Measurements from ENCODE around the gene LGR5. TPM values are rescaled to one million over a fixed set of nuclear protein-coding genes. Genes with fewer than 3 reads are reported as not detected.

LGR5 gene
- total RNA-seq, 1 donor: under 0.01 TPM

GRCh38 chr12:71585218-71585617 lies 145.6 kb downstream of the LGR5 start:
- Histone ChIP-seq H3K9me3 (ENCODE audit: low read depth, low read length) (no peaks in the 10 kb centered on the region), H4K20me1 (ENCODE audit: insufficient read depth, low read length) (no peaks in the 10 kb centered on the region)

DNA sequence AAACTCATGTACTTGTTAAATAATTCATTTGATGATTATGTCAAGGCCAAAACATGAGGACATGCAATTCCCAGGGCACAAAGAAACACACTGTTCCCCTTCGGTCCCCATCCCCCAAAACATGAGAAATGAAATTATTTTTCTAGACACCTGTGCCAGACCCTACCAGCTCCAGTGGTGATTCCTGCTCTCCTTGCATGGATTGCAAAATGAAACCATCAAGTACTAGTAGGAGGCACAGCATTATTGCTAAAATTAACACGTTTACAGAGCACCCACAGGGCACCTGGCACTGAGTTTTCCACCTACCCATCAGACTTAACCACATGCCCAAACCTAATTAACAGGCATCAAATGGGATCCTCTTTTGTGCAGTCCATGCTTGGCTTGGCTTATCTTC lies 147.4 kb downstream of the LGR5 start:
- H3K36me3 ChIP-seq (ENCODE audit: insufficient read depth, low read length): no peaks in the 10 kb centered on the region
- peaks cover 12% of the 10 kb centered on the region for H3K4me1 ChIP-seq (ENCODE audit: insufficient read depth, low read length)
- no peak for DNase-seq (ENCODE audit: insufficient read length, low spot score, missing footprints)
- no peak overlapping the region for H3K4me3 ChIP-seq (ENCODE audit: insufficient read depth, low read length)
- no peaks in the 10 kb centered on the region for H3K9me3 ChIP-seq (ENCODE audit: low read depth, low read length)
- H3K79me2 ChIP-seq (ENCODE audit: insufficient read depth, low read length): no peaks in the 10 kb centered on the region
- H2AFZ ChIP-seq (ENCODE audit: low read length): no peak overlapping the region
- H3K27ac ChIP-seq (ENCODE audit: low read depth, low read length): no peak overlapping the region
- TF ChIP-seq CTCF (IDR thresholded peaks at IDR 0.05; ENCODE audit: extremely low read depth, low read depth, low read length): no peak
- no peaks in the 10 kb centered on the region for H4K20me1 ChIP-seq (ENCODE audit: insufficient read depth, low read length)
- H3K27me3 ChIP-seq (ENCODE audit: insufficient read depth, low read length): peaks cover 7% of the 10 kb centered on the region
- no peak overlapping the region for H3K4me2 ChIP-seq (ENCODE audit: insufficient read depth, low read length)

More at GRCh38 chr12:71585218-71585617, 145.6 kb downstream of the LGR5 start:
- H3K4me1 ChIP-seq (ENCODE audit: insufficient read depth, low read length): peaks cover 12% of the 10 kb centered on the region
- H3K4me2 ChIP-seq (ENCODE audit: insufficient read depth, low read length): no peak overlapping the region
- H3K36me3 ChIP-seq (ENCODE audit: insufficient read depth, low read length): no peaks in the 10 kb centered on the region
- DNase-seq (ENCODE audit: insufficient read length, low spot score, missing footprints): no peak
- TF ChIP-seq CTCF (IDR thresholded peaks at IDR 0.05; ENCODE audit: extremely low read depth, low read depth, low read length): no peak
- H3K4me3 ChIP-seq (ENCODE audit: insufficient read depth, low read length): no peak overlapping the region
- H3K79me2 ChIP-seq (ENCODE audit: insufficient read depth, low read length): no peaks in the 10 kb centered on the region
- no peak overlapping the region for H3K27ac ChIP-seq (ENCODE audit: low read depth, low read length)
- peaks cover 7% of the 10 kb centered on the region for H3K27me3 ChIP-seq (ENCODE audit: insufficient read depth, low read length)
- H2AFZ ChIP-seq (ENCODE audit: low read length): no peak overlapping the region

DNA sequence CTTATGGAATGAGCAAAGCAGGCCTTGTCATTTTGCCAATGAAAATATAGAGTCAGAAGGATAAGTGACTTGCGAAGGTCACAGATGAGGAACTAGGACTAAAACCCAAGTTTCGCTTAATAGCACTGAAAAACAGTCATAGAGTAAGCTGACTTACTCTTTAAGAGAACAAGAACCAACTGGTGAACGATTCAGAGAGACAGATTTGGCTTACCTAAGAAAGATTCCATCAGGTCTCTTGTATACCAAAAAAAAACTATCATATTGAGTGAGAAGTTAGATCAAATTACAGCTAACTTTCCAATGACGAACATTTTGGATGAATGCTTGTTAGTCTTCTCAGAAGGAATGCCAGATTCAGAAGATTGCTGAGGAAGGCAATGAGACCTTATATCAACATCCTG lies 149.9 kb downstream of the LGR5 start:
- Histone ChIP-seq H3K9me3 (ENCODE audit: low read depth, low read length) (no peaks in the 10 kb centered on the region), H3K36me3 (ENCODE audit: insufficient read depth, low read length) (no peaks in the 10 kb centered on the region), H3K4me3 (ENCODE audit: insufficient read depth, low read length) (peak overlapping the region; percentile 30), H3K27ac (ENCODE audit: low read depth, low read length) (peak overlapping the region; percentile 30), H3K4me2 (ENCODE audit: insufficient read depth, low read length) (peak overlapping the region; percentile 65), H3K79me2 (ENCODE audit: insufficient read depth, low read length) (no peaks in the 10 kb centered on the region), H3K27me3 (ENCODE audit: insufficient read depth, low read length) (no peaks in the 10 kb centered on the region), H3K4me1 (ENCODE audit: insufficient read depth, low read length) (peaks cover 12% of the 10 kb centered on the region), H2AFZ (ENCODE audit: low read length) (peak overlapping the region; percentile 58), H4K20me1 (ENCODE audit: insufficient read depth, low read length) (no peaks in the 10 kb centered on the region)
- no peak for TF ChIP-seq CTCF (IDR thresholded peaks at IDR 0.05; ENCODE audit: extremely low read depth, low read depth, low read length)
- DNase-seq (ENCODE audit: insufficient read length, low spot score, missing footprints): peak; percentile 45

- Histone ChIP-seq H3K4me1 (ENCODE audit: insufficient read depth, low read length) (peaks cover 12% of the 10 kb centered on the region), H3K79me2 (ENCODE audit: insufficient read depth, low read length) (no peaks in the 10 kb centered on the region), H3K36me3 (ENCODE audit: insufficient read depth, low read length) (no peaks in the 10 kb centered on the region), H4K20me1 (ENCODE audit: insufficient read depth, low read length) (no peaks in the 10 kb centered on the region), H3K4me2 (ENCODE audit: insufficient read depth, low read length) (no peak overlapping the region), H2AFZ (ENCODE audit: low read length) (no peak overlapping the region), H3K27ac (ENCODE audit: low read depth, low read length) (no peak overlapping the region), H3K27me3 (ENCODE audit: insufficient read depth, low read length) (no peaks in the 10 kb centered on the region), H3K4me3 (ENCODE audit: insufficient read depth, low read length) (no peak overlapping the region), H3K9me3 (ENCODE audit: low read depth, low read length) (no peaks in the 10 kb centered on the region)
- DNase-seq (ENCODE audit: insufficient read length, low spot score, missing footprints): no peak
- no peak for TF ChIP-seq CTCF (IDR thresholded peaks at IDR 0.05; ENCODE audit: extremely low read depth, low read depth, low read length)
These were observed 152.0 kb downstream of the LGR5 start for GRCh38 chr12:71591601-71592000.
